ENCODE data around the gene DDX43.
"Not testable (repeated sequence)": the region's sequence is repeated elsewhere in the genome, so short reads cannot be mapped to it uniquely, and the experiment has no call there.

Gene DDX43

GRCh38 chr6:73389854-73390253 is 4.8 kb upstream of the DDX43 start:
- no peak for DNase-seq

DNA sequence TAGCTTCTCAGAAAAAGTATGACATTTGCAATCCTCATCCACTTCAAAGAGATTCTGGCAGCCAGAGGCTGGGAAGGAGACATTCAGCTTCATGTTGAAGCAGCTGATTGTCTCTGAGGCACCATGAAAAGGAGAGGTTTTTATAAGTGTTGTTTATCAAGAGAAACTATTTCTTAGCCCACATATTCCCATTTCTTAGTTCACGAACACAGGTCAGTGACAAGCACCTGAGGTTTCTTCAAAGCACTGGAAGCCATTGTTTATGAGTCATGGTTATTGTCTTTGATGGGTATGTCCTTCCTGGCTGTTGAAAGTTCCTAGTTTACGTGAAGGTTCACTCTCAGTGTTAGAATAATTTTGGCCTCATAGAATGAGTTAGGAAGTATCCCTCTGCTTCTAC is 3.0 kb upstream of the DDX43 start:
- DNase-seq: no peak

DNA sequence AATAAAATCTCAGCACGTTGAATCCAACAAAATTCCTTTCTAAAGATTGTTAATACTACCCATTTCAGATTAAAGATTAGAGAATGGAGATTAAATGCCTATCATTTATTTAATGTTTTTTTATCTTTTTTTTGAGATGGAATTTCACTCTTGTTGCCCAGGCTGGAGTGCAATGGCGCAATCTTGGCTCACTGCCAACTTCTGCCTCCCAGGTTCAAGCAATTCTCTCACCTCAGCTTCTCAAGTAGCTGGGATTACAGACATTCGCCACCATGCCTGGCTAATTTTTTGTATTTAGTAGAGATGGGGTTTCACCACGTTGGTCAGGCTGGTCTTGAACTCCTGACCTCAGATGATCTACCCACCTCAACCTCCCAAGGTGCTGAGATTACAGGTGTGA is 2.4 kb upstream of the DDX43 start:
- DNase-seq: not testable (repeated sequence)

GRCh38 chr6:73393278-73393677 is 1.4 kb upstream of the DDX43 start:
- no peak for DNase-seq

GRCh38 chr6:73395875-73396274 is 1.2 kb downstream of the DDX43 start:
- DNase-seq: no peak

DNA sequence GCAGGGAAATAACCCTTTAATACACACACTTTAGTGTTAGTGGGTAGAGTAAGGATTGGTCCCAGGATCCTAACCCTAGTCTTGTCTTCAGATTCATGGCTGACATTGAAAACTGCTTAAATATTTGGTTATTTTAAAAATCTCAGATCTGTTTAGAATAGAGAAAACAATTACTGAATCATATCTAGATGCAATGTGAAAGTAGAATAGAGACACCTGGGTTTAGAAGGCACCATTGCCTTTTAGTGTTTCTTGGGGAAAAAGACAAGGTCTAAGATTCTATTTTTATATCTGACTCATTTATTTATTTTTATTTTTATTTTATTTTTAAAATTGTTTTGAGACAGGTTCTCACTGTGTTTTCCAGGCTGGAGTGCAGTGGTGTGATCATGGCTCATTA is 6.0 kb downstream of the DDX43 start:
- DNase-seq: no peak

GRCh38 chr6:73409395-73409794 is 14.8 kb downstream of the DDX43 start:
- no peak for DNase-seq

- DNase-seq: no peak
Observed at GRCh38 chr6:73413102-73413501, 18.5 kb downstream of the DDX43 start.

DNA sequence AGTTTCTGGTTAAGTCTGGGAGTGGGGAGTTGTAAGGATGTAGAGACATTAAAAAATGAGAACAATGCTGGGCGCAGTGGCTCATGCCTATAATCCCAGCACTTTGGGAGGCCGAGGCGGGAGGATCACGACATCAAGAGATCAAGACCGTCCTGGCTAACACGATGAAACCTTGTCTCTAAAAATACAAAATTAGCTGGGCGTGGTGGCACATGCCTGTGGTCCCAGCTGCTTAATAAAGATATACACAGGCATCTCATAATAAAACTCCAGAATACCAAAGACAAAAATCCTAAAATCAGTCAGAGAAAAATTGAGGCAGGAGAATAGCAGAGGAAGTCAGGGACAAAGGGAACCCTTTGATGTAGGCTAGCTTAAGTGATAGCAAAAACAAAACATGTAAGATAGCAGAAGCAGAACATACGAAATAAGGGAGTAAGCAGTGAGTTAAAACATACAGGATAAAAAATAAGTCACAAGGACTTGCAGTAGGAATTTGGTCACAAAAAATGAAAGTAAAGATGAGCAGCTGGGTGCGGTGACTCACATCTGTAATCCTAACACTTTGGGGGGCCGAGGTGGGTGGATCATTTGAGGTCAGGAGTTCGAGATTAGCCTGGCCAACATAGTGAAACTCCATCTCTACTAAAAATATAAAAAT is 23.6 kb downstream of the DDX43 start:
- peak; percentile 17 for DNase-seq

DNA sequence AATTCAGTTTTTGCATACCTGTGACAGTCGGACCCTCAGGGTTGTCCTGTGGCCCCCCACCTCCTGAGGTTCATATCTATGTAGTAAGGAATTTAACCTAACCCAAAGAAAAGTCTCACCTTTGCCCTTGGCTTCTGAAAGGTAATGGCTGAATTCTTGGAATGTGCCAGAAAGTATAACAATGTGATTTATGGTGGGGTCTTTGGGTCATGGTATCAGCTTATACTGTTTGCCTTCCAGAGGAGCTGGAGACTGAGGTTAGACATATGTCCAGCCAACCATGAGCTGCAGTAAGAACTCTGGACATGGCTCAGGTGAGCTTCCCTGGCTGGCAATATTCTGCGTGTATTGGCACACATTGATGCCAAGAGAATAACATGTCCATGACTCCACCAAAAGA is 26.9 kb downstream of the DDX43 start:
- DNase-seq: no peak

- no peak for DNase-seq
Observed at GRCh38 chr6:73435236-73435635, 40.6 kb downstream of the DDX43 start.

DNA sequence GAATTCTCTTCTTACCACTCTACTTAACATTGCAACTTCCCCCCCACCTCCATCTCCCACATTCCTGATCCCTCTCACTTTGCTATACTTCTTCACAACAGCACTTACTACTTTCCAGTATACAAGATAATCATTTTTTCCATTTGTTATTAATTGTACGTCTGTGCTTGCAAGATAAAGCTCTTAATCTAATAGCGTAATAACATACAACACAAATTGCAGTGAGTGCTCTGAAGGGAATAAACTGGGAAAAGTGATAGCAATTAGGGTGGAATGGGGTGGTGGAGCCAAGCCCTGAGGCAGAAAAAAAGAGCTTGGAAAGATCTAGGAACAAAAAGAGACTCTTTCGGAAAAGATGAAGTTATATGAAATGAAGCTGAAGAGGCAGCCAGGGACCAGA is 48.9 kb downstream of the DDX43 start:
- DNase-seq: no peak

DNA sequence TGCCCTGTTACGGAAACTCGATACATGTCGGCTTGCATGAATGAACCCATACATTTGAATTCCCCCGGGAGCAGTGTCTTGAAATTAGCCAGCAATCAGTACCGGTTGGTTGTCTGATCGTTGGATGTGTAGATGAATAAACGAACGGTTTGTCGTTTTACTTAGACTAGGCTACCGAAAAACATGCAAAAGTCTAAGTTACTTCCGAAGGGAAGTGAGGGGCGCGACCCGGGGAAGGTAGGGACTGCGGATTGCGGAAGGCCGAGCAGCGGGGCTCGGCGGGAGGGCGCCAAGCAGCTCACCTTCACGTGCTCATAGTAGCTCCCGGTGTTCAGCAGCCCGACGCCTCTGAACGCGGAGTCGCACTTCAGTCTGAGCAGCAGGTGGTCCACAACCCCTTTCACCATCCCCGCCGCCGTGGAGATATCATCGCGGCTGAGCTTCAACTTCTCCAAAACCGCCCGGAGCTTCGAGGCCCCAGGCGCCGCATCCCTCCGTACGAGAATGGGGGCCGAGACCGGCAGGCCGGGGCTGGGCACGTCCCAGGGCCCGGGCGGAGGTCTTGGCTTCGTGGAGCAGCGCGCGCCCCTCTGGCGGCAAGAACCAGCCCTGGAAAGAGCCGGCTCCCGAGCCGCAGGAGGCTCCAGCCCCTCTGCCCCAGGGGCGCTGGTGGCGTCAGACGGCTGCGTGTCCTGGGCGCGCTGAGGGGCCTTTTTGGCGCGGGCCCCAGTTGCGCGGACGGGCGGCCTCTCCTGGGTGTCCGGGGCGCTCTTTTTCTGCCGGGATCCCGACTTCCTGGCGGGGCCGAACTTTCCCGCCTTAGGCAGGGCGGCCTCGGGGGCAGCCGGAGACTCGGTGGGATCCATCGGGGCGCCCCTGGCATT is 56.8 kb downstream of the DDX43 start:
- peak; percentile 81 for DNase-seq

DNA sequence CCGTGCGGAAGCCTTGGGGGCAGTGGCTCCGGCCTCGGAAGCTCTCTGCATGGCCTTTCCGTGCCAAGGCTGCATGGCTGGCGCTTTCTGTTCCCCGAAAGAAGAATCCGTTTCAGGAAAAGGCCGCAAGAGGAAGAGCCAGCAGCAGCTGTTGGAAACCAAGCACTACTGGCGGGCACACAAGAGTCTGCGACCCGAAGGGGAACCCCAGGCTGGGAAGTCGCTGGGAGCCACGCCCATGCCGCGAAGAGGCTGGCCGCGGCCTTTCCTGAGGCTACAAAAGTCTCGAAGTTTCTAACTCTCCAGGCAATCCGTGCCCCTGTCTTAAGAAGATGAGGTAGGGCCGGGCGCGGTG is 57.5 kb downstream of the DDX43 start, which contains the start of gene CGAS:
Gene CGAS, minus strand, starts transcription at position 191 of the 355 bp plus-strand sequence. Its CDS starts 116 bp downstream, at position 75.
- DNase-seq: peak; percentile 93

DNA sequence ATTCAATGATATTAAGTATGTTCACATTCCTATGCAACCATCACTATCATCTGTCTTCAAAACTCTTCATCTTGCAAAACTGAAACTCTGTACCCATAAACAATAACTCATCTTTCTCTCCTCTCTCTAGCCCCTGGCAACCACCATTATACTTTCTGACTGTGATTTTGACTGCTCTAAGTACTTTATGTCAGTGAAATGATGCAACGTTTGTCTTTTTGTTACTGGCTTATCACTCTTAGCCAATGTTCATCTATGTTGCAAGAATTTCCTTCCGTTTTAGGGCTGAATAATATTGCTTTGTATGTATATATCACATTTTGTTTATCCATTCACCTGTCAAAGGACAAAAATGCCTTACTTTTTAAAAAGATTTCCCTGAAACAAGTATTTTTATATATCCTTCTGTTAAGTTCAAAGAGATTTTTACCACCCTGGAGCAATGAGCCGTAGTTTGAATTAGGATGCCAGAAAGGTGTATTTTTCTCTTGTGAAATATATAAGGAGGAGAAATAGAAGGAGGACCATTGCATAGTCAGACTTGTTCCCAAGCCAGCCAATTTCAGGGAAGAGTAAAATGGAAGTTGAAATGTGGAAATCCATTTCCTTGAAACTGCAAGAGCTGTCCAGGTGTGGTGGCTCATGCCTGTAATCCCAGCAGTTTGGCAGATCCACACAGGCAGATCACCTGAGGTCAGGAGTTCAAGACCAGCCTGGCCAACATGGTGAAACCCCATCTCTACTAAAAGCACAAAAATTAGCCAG is 61.4 kb downstream of the DDX43 start:
- peak; percentile 84 for DNase-seq

GRCh38 chr6:73459474-73459873 is 64.8 kb downstream of the DDX43 start:
- peak; percentile 57 for DNase-seq

- DNase-seq: peak; percentile 38
Observed at GRCh38 chr6:73460056-73460455, 65.4 kb downstream of the DDX43 start.

GRCh38 chr6:73461537-73462350 is 67.1 kb downstream of the DDX43 start, which contains the start of gene MTO1:
Gene MTO1, plus strand, starts transcription at chr6:73461737. Its CDS starts 118 bp downstream, at chr6:73461855.
- DNase-seq: peak; percentile 98
